HuH-7 (cell line): ENCODE results near the gene SPINT4.

Source experiments
- DNase-seq: peaks from one replicate; pipeline ENCODE4 v3.0.0; 2011; ENCODE audit warnings: low spot score

SPINT4 gene

DNA sequence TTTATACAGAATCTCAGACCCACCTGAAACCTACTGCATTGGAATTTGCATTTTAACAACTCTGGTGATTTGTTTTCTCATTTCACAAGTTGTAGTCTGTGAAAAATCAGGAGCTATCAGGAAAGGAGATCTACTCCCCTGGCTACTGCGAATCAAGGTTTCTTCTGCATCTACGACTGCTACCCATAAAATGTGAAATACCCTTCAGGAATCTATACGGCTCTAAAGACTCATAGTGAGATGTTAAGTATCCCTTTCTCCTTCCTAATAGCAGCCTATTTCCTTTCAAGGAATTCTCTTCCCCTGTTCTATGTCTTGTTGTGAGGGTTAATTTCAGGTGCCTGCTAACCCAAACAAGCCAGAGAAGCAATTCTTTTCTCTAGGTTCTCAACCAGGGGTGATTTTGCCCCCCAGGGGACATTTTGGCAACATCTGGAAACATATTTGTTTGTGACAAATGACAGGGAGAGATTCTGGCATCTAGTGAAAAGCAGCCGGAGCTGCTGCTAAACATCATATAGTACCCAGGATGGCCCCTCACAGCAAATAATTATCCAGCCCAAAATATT, 43.2 kb downstream of the SPINT4 start:
- DNase-seq, result no peak

- DNase-seq, result no peak
Measured at GRCh38 chr20:45765980-45766379, 43.8 kb downstream of the SPINT4 start.

- DNase-seq, result no peak
Measured at GRCh38 chr20:45768479-45768878, 46.3 kb downstream of the SPINT4 start.

DNA sequence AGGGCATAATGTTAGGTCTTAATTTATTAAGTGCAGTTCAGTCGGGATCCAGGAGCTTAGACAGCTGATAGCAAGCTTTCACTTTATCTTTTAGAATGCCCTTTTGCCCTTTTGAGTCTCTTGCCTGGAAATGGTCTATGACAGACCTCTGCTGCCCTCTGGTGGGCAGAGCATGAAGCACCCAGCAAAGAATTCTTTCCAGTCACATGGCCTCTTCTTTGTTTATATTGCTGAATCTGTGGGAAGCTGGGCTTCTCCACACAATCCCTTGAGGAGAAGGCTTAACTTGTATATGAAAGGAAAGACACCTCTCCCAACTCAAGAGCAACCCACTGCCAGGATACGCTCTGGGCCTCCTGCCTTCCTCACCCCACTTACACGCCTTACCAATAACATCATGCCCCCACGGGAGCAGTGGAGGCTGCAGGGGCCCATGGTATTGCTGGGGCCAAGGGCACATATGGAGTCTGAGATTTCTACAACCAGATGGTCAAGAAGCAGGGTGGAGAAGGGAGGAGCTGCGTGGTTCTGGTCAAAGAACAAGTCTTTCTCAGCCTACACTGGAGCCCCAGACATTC, 49.1 kb downstream of the SPINT4 start:
- DNase-seq, result peak; percentile 57

GRCh38 chr20:45772693-45773092, 50.5 kb downstream of the SPINT4 start:
- no peak for DNase-seq

DNA sequence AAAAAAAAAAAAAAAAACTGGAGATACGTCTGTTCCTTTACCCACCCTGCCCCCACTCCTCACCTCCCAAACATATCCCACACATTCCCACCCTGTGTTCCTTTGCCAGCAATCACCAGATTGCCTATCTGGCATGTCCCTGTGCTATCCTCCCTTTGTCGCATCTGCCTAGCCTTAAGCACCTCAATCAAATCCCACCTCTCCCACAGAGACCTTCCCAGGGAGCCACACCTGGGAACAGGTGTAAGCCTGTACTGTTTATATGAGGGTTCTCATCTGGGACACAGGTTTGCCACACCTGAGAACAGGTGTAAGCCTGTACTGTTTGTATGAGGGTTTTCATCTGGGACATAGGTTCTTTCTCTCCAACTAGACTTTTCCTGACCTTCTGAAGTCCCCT, 52.8 kb downstream of the SPINT4 start:
- no peak for DNase-seq

GRCh38 chr20:45775411-45775810, 53.3 kb downstream of the SPINT4 start:
- DNase-seq, result no peak
